A549 treated with GW870086 at 1 μM for 4 hours (cell line): ENCODE measurements around the gene KRTAP5-5. TPM values are rescaled to one million over a fixed set of nuclear protein-coding genes. Genes with fewer than 3 reads are reported as not detected.

Experiments
- total RNA-seq: library from RNA; stranded (reverse); fragments of 200-300 nt; extraction: Qiagen RNA extraction; gene quantifications from 5 replicates; pipeline ENCODE4 v1.2.3, GENCODE V29; 2022; ENCODE audit warnings: low read depth

KRTAP5-5 gene
- not detected in 5 replicates for total RNA-seq

GRCh38 chr11:1629326-1630185 is at the start of gene KRTAP5-5:
Gene KRTAP5-5 (plus strand): TSS chr11:1629775. CDS start chr11:1629841, 66 bp downstream.

GRCh38 chr11:1584661-1585370 is 44.8 kb upstream of the KRTAP5-5 start, which contains the start of gene KRTAP5-1:
Gene KRTAP5-1 (minus strand): TSS chr11:1585283. CDS start chr11:1585249, 34 bp downstream.

GRCh38 chr11:1597994-1598380 is 31.6 kb upstream of the KRTAP5-5 start, which contains the start of gene KRTAP5-2:
Gene KRTAP5-2 (minus strand): TSS chr11:1598294. CDS start chr11:1598250, 44 bp downstream.

GRCh38 chr11:1608363-1608762 is 21.2 kb upstream of the KRTAP5-5 start, which contains the start of gene KRTAP5-3:
Gene KRTAP5-3 (minus strand): TSS chr11:1608463. CDS start chr11:1608385, 78 bp downstream.

GRCh38 chr11:1622086-1622485 is 7.5 kb upstream of the KRTAP5-5 start, which contains the start of gene KRTAP5-4:
Gene KRTAP5-4 (minus strand): TSS chr11:1622138. CDS start chr11:1622093, 45 bp downstream.

Other genes starting within 250 kb of the KRTAP5-5 start
- gene BRSK2, start 239.8 kb upstream of the KRTAP5-5 start, total RNA-seq, result 5.9 to 6.7 TPM (median 6.2 TPM) in 5 replicates
- gene MOB2, start 143.0 kb upstream of the KRTAP5-5 start, total RNA-seq, result 37.2 to 43.6 TPM (median 41.6 TPM) in 5 replicates
- gene DUSP8, start 57.5 kb upstream of the KRTAP5-5 start, total RNA-seq, result 0.34 to 1.6 TPM (median 0.83 TPM) in 5 replicates
- gene KRTAP5-1, start 44.5 kb upstream of the KRTAP5-5 start, total RNA-seq, result not detected in 5 replicates
- gene KRTAP5-2, start 31.5 kb upstream of the KRTAP5-5 start, total RNA-seq, result not detected in 5 replicates
- not detected in 5 replicates for gene KRTAP5-3, start 21.3 kb upstream of the KRTAP5-5 start, total RNA-seq
- not detected in 5 replicates for gene KRTAP5-4, start 7.6 kb upstream of the KRTAP5-5 start, total RNA-seq
- gene KRTAP5-6, start 67.4 kb downstream of the KRTAP5-5 start, total RNA-seq, result not detected in 5 replicates
- 0.96 to 2.1 TPM (median 1.2 TPM) in 5 replicates for gene IFITM10, start 120.8 kb downstream of the KRTAP5-5 start, total RNA-seq
- gene CTSD, start 134.2 kb downstream of the KRTAP5-5 start, total RNA-seq, result 357 to 564 TPM (median 482 TPM) in 5 replicates
- gene SYT8, start 205.2 kb downstream of the KRTAP5-5 start, total RNA-seq, result 0.21 to 1.00 TPM (median 0.36 TPM) in 5 replicates
- gene TNNI2, start 209.2 kb downstream of the KRTAP5-5 start, total RNA-seq, result 0.39 TPM in 1 of 5 replicates, not detected in the others
- 1.2 to 3.2 TPM (median 2.2 TPM) in 5 replicates for gene LSP1, start 223.3 kb downstream of the KRTAP5-5 start, total RNA-seq